ENCODE measurements around the gene THOC5.

THOC5 gene

DNA sequence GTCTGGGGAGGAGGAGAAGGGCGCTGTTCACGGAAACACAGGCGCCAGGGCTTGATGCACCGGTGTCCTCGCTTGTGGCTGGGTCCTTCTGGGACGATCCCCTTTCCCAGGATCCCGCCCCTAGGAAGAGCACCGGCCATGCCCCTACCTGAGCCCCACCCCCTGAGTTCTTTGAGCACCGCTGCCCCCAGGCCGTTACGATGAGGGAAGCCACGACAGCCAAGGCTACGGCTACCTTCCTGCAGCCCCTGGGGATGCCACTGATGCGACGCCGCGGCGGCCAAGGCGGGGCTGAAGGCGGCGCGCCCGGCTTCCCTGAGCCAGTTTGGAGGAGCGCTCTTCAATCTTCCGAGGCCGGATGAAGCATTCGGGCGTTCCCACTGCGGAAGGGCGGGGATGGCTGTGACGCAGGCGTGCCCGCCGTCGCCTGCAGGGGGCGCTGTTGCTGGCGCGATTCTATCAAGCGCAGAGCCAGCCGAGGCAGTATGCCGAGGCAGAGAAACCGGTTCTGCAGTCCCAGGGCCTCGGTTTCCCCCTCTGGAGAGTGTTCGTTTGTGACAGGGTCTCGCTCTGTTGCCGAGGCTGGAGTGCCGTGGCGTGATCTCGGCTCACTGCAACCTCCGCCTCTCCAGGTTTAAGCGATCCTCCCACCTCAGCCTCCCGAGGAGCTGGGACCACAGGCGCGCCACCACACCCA lies 83.2 kb downstream of the THOC5 start:
- peak; percentile 31 for DNase-seq

DNA sequence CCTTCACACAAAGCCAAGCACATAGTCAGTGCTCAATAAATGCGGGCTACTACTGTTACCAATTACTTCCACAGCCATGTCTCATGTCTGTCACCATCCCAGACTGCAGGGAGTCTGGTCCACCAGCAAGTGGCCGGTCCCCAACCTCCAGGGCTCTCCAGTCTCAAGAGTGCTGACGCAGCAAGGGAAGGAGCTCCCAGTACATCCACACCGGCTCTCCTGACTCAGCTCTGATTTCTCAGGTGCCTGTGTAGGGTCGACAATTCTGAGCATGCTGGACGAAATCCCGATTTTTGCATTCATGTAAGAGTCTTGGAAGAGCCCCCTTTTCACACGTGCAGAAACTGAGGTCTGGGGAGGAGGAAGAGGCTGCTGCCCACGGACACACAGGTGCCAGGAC lies 83.8 kb downstream of the THOC5 start:
- no peak for DNase-seq

DNA sequence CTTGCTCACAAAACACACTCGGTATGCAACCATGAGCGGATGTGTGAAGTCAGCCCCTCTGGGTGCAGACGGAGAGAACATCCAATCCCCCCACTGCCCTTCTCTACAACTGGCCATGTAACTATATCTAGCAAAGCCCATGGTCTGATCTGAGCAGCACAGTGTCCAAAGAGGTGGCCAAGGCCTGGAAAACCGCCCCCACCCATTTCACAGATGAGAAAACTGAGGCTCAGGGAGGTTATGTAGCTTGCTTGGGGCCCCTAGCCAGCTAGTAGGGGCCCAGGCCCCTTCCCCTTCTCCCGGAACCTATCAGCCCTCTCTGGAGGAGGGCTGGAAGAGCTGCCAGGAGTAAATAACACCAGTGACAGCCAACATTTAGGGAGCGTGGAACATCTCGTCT lies 89.0 kb downstream of the THOC5 start:
- no peak for DNase-seq

DNA sequence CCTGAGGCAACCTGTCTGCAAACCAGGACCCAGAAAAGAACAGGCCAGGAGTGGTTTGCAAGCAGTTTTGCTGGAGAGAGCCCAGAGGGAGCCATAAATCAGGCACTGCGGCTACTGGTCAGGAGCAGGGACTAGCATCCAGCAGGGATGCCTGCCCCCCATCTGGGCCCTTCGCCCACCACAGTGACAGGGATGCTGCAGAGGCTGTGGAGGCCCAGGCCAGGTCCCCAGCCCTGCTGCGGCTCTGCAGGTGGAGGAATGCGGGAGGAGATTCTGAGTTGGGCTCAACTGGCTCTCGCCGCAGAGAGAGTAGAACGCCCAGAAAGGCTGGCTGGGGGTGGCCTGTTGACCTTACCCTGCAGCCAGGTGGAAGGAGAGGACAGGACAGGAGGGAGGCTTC lies 89.9 kb downstream of the THOC5 start:
- no peak for DNase-seq

DNA sequence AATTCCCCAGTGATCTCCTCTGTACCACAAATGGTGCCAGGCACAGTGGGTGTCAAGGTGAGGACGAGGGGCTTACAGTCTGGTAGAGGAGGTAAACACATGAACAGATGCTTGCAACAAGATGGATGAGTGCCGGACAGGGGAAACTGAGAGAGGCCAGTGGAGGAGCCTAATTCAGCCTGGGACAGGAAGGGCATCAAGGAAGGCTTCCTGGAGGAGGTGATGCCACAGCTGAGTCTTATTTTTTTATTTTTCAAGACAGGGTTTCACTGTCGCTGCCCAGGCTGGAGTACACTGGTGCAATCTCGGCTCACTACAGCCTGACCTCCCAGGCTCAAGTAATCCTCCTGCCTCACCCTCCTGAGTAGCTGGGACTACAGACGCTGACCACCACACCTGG lies 92.3 kb downstream of the THOC5 start:
- DNase-seq: no peak

DNA sequence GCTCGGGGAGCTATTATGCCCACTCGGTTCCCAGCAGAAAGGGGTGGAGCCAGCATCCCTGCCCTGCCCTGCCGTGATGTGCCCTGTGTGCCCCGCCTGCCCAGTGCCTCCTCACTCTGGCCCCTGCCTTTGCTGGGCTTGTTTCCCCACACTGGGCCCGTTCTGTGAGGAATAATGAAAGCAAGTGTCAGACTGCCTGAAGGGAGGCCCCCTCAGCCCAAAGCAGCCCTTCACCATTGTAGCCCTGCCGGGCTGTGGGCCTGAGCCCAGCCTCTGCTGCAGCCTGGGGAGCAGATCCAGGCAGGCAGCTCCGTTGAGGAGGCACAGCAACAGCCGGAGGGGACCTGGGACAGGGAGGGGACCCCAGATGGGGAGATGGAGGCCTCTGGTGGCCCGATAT lies 93.8 kb downstream of the THOC5 start:
- no peak for DNase-seq

DNA sequence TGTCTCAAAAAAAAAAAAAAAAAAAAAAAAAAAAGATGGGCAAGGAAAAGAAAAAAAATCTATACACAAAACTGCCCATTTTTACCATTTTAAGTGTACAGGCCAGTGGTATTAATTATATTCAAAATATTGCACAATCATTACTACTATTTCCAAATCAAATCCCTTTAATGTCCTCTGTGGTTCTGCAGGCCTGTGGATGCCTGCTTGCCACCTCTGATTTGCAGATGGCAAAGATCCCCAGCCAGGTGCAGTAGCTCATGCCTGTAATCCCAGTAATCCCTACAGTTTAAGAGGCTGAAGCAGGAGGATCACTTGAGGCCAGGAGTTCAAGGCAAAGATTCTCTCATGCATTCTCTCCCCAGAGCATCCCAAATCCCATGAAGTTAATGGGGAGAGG lies 95.0 kb downstream of the THOC5 start:
- no peak for DNase-seq

DNA sequence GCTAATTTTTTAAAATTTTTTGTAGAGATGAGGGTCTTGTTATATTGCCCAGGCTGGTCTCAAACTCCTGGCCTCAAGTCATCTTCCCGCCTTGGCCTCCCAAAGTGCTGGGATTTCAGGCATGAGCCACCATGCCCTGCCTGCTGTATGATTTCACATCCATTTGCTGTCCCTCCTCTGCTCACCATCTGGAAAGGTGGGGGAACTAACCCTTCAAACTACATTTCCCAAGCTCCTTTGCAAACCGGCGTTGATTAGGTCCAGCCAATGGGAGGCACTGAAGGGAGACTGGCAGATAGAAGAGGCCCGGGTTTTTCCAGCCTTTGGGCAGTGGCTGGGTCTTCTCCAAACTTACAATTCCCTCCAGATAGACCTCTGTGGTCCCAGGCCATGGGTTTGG lies 95.8 kb downstream of the THOC5 start:
- peak; percentile 60 for DNase-seq

DNA sequence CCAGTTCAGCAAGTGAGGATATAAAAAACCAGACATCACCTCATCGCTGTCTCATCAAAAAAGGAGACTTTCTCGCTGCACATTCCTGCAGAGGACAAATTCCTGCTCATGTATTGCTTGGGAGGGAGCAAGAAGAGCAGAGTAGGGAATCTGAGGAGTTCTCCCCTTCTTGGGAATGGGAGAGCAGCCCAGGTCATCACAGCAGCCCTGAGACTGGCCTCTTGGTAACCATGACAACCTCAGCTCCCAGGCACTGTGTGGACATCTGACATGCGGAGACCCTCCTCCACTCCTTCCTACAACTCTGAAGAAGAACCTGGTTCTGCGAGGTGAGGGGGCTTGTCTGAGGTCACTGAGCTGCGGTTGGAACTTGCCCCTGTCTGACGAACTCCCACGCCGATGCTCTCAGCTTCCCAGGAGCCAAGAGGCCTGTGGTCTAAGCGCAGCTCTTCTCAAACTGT lies 97.3 kb downstream of the THOC5 start:
- no peak for DNase-seq

Measured in EL (cell line).